Prostate gland (tissue), 2 donors: ENCODE results near the gene SLC25A10. TPM values are rescaled to one million over a fixed set of nuclear protein-coding genes. Genes with fewer than 3 reads are reported as not detected.

Experiments used
- DNase-seq: peaks from one replicate; pipeline ENCODE4 v3.0.0-alpha.2; 2019; ENCODE audit warnings: low spot score
- H3K27ac ChIP-seq, 2 donors: fragments of 200-600 bp; sonication (generic); 2 replicates each; pipeline ENCODE4 v1.5.1; 2017 to 2019
- H3K27me3 ChIP-seq: fragments of 200-600 bp; sonication (generic); replicated peaks from 2 replicates; pipeline ENCODE4 v1.5.1; 2019; ENCODE audit not compliant: insufficient read depth
- H3K36me3 ChIP-seq, 2 donors: fragments of 200-600 bp; sonication (generic); 1 replicate in 1 of 2; 2 replicates in 1 of 2; pipeline versions ENCODE4 v1.5.1 to v1.8.1; 2017 to 2019
- H3K4me1 ChIP-seq: fragments of 200-600 bp; sonication (generic); replicated peaks from 2 replicates; pipeline ENCODE4 v1.5.1; 2019
- H3K4me3 ChIP-seq, 2 donors: fragments of 200-600 bp; sonication (generic); 2 replicates each; pipeline ENCODE4 v1.5.1; 2017 to 2019
- H3K9me3 ChIP-seq: fragments of 200-600 bp; sonication (generic); 2 replicates; pipeline ENCODE4 v1.5.1; 2017
- POLR2A ChIP-seq: fragments of 450-650 bp; IDR thresholded peaks from one replicate; pipeline ENCODE4 v1.6.1; 2016; ENCODE audit warnings: antibody characterized with exemption, mild to moderate bottlenecking
- POLR2AphosphoS5 ChIP-seq: sonication (generic); formaldehyde crosslinking; IDR thresholded peaks from one replicate; pipeline ENCODE4 v1.6.1; 2017; ENCODE audit warnings: antibody characterized with exemption
- WGBS: methylation state at CpG from one replicate; pipeline ENCODE4 v1.1.5; 2018; 5-methylcytosine and 5-hydroxymethylcytosine counted together
- intact Hi-C: fragments of 100-400 bp; cut with DNase I; formaldehyde crosslinking; loops from one replicate; pipeline ENCODE4 v1.14.2; 2022
- total RNA-seq, 2 donors: library from RNA; depleted of rRNA; stranded (reverse); fragments of >200 nt; gene quantifications; one replicate each; pipeline ENCODE4 v1.1.0, GENCODE V29; 2016
- TF ChIP-seq, protein P1 (sequence below), 4 experiments: fragments of 200-600 bp in 2 of 4; fragments of 450-650 bp in 2 of 4; sonication (generic) in 2 of 4; IDR thresholded peaks; 1 replicate in 3 of 4; 2 replicates in 1 of 4; pipeline ENCODE4 v1.5.1; 2016 to 2019; ENCODE audit warnings: antibody characterized with exemption in 4 of 4, mild to moderate bottlenecking in 2 of 4, moderate library complexity in 2 of 4

The SLC25A10 gene
- total RNA-seq, 2 donors from 2014 or later = 39.1 to 39.4 TPM

DNA sequence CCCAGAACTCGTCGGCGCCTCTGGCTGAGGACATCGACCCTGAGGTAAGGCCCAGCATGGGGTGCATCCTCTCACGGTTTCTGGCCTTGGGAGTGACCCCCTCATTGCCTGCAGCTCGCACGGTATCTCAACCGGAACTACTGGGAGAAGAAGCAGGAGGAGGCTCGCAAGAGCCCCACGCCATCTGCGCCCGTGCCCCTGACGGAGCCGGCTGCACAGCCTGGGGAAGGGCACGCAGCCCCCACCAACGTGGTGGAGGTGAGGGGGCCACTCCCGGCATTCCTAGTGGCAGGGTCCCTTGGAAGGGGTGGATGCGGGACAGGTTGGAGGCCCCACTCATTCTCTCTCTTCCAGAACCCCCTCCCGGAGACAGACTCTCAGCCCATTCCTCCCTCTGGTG is 17.3 kb upstream of the SLC25A10 start:
- intact Hi-C loops = no loop called here
- Histone ChIP-seq H3K4me1 (no peaks in the 10 kb centered on the region), H3K27ac (no peak overlapping the region), H3K36me3 (peaks cover 22 to 55% of the 10 kb centered on the region in 2 donors), H3K27me3 (no peaks in the 10 kb centered on the region), H3K4me3 (no peak overlapping the region), H3K9me3 (no peaks in the 10 kb centered on the region)
- no peak for DNase-seq
- TF ChIP-seq POLR2AphosphoS5 = no peak
- TF ChIP-seq, protein P1, sequence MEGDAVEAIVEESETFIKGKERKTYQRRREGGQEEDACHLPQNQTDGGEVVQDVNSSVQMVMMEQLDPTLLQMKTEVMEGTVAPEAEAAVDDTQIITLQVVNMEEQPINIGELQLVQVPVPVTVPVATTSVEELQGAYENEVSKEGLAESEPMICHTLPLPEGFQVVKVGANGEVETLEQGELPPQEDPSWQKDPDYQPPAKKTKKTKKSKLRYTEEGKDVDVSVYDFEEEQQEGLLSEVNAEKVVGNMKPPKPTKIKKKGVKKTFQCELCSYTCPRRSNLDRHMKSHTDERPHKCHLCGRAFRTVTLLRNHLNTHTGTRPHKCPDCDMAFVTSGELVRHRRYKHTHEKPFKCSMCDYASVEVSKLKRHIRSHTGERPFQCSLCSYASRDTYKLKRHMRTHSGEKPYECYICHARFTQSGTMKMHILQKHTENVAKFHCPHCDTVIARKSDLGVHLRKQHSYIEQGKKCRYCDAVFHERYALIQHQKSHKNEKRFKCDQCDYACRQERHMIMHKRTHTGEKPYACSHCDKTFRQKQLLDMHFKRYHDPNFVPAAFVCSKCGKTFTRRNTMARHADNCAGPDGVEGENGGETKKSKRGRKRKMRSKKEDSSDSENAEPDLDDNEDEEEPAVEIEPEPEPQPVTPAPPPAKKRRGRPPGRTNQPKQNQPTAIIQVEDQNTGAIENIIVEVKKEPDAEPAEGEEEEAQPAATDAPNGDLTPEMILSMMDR (IDR thresholded peaks at IDR 0.05) = no peak
- TF ChIP-seq POLR2A = no peak
- WGBS = 91% methylated on average over 16 of the region's 19 CpGs

DNA sequence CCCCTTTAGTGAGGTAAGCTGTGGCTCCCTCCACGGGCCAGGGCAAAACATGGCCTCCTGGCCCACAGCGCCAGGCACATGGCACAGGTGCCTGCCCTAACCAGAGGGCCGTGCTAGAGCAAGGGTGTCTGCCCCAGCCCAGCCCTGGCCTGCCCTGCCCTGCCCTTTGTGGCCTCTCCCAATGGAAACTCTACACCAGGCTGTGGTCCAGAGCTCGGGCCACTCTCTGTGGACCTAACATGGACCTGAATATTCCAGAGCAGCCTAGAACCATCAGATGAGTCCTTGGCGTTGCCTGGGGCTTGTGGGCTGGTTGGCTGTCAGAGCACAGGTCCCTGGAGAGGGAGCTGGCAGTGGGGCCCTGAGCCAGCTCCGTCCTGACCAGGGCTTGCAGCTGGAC is 16.9 kb upstream of the SLC25A10 start:
- intact Hi-C loops = no loop called here
- no peaks in the 10 kb centered on the region for H3K27me3 ChIP-seq
- no peak overlapping the region for H3K4me3 ChIP-seq
- TF ChIP-seq POLR2A = no peak
- no peak for TF ChIP-seq POLR2AphosphoS5
- TF ChIP-seq, protein P1 (IDR thresholded peaks at IDR 0.05) = no peak
- H3K36me3 ChIP-seq = peaks cover 22 to 52% of the 10 kb centered on the region in 2 donors
- no peaks in the 10 kb centered on the region for H3K4me1 ChIP-seq
- no peak overlapping the region for H3K27ac ChIP-seq
- no peak for DNase-seq
- WGBS = 89% methylated on average over 3 of the region's 6 CpGs
- H3K9me3 ChIP-seq = no peaks in the 10 kb centered on the region

DNA sequence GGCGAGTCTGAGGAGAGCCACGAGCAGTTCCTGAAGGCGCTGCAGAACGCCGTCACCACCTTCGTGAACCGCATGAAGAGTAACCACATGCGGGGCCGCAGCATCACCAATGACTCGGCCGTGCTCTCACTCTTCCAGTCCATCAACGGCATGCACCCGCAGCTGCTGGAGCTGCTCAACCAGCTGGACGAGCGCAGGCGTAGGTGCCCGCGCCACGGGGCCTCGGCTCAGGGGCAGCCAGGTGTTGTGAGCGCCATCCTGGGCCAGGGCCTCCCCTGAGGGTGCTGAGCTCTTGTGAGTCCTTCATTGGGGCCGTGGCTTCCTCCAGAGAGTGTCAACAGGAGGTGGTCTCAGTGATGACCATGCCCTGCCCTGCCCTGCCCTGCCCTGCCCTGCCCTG is 16.3 kb upstream of the SLC25A10 start:
- TF ChIP-seq POLR2A = no peak
- TF ChIP-seq, protein P1 (IDR thresholded peaks at IDR 0.05) = no peak
- TF ChIP-seq POLR2AphosphoS5 = no peak

DNA sequence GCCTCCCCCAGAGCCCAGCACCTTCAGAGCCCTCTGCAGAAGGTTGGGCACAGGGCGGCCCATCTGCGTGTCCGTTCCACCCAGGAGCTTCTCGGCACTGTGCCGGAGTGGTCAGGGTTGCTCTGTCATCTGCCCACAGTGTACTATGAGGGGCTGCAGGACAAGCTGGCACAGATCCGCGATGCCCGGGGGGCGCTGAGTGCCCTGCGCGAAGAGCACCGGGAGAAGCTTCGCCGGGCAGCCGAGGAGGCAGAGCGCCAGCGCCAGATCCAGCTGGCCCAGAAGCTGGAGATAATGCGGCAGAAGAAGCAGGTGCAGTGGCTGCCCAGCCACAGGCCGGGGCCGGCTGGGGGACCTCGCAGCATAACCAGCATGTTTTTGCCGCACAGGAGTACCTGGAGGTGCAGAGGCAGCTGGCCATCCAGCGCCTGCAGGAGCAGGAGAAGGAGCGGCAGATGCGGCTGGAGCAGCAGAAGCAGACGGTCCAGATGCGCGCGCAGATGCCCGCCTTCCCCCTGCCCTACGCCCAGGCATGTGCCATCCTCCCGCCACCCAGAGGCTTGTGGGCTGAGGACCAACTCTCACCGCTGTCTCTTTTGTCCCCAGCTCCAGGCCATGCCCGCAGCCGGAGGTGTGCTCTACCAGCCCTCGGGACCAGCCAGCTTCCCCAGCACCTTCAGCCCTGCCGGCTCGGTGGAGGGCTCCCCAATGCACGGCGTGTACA is 15.7 kb upstream of the SLC25A10 start:
- Histone ChIP-seq H3K4me3 (no peak overlapping the region), H3K9me3 (no peaks in the 10 kb centered on the region), H3K4me1 (peaks cover 5% of the 10 kb centered on the region), H3K36me3 (peaks cover 19 to 41% of the 10 kb centered on the region in 2 donors), H3K27ac (no peak overlapping the region), H3K27me3 (no peaks in the 10 kb centered on the region)
- 89% methylated on average over 35 of the region's 40 CpGs for WGBS
- TF ChIP-seq POLR2AphosphoS5 (no peak), POLR2A (no peak)
- TF ChIP-seq, protein P1 (IDR thresholded peaks at IDR 0.05) = no peak
- intact Hi-C loops = no loop called here
- DNase-seq = no peak

More for the DNA sequence above, 16.3 kb upstream of the SLC25A10 start:
- Histone ChIP-seq H3K36me3 (peaks cover 19 to 46% of the 10 kb centered on the region in 2 donors), H3K9me3 (no peaks in the 10 kb centered on the region), H3K4me3 (no peak overlapping the region), H3K27me3 (no peaks in the 10 kb centered on the region), H3K4me1 (no peaks in the 10 kb centered on the region), H3K27ac (no peak overlapping the region)
- DNase-seq = no peak
- intact Hi-C loops = no loop called here
- 85% methylated on average over 22 of the region's 22 CpGs for WGBS
